AG08396 (cell line): Measurements from ENCODE around the gene ADGRD2.

Experiments
- DNase-seq: peaks from one replicate; pipeline ENCODE4 v3.0.0; 2012; ENCODE audit warnings: low spot score, mixed read lengths

The ADGRD2 gene

GRCh38 chr9:124498499-124499146 lies 48.4 kb downstream of the ADGRD2 start:
- DNase-seq, result no peak

GRCh38 chr9:124499216-124499615 lies 49.0 kb downstream of the ADGRD2 start:
- no peak for DNase-seq

DNA sequence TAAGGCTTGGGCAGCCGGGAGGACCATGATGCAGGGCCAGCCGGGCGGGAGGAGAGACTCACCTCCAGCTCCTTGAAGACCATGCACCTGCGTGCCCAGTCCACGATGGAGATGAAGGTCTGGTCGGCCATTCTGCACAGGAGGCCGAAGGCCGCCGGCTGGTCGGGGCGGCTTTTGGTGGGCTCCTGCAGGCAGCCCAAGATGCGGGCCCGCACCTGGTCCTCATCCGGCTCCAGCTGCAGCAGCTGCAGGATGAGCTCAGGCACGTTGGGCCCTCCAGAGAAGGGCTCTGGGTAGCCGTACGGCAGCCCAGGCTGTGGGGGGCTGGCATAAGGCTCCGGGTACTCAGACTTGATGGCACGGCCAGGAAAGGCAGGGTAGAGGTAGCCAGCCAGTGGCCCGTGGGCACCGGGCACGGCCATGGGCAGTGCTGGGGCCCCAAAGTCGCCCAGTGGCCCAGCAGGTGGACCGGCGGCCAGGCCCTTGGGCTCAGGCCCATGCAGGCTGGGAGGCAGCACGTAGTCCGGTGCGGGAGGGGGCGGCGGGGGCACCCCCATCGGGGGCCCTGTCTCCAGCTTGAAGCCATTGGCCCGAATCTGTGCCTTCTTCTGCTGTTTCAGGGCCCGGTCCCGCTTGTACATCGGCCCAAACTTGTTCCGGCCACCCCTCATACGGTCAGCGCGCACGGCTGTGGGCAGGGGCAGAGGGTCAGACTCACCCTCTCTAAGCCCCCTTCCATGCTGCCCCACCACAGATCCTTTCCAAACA lies 50.0 kb downstream of the ADGRD2 start:
- DNase-seq, result no peak

GRCh38 chr9:124500796-124501611 lies 50.8 kb downstream of the ADGRD2 start:
- DNase-seq, result no peak

- DNase-seq, result no peak
These were observed 51.6 kb downstream of the ADGRD2 start for GRCh38 chr9:124501771-124502320.

GRCh38 chr9:124502711-124503702 lies 52.8 kb downstream of the ADGRD2 start:
- DNase-seq, result no peak

DNA sequence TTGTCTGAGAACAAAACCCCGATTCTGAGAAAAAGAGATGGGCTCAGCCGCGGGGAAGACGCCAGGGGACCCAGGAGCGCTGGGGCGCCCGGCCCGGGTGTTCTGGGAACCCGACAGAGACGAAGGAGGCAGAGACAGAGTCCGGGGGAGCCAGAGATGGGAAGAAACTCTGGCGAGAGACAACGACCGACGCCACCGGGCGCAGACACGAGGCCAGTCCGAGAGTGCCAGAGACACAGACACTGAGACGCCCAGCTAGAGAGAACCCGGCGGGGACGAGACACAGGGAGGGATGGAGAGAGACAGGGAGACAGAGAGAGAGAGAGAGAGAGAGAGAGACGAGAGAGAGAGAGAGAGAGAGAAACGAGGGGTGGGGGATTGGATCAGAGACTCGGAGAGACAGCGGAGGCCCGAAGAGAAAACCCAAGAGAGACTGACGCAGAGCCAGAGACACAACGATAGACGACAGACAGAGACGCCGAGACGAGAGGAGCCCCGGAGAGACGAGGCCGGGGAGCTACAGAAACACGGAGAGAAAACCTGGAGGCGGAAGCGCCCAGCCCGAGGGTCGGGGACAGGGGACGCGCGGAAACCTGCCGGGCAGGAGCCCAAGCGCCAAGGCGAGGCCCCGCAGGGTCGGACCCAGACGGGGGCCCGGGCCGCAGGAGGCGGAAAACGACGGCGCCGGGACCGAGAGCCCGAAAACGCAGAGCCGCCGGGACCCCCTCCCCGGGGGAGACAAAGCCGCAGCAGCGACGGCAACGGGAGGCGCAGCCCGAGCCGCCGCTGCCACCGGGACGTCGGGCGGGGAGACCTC lies 53.7 kb downstream of the ADGRD2 start:
- DNase-seq, result no peak

- DNase-seq, result no peak
These were observed 54.3 kb downstream of the ADGRD2 start for GRCh38 chr9:124504530-124505005.

DNA sequence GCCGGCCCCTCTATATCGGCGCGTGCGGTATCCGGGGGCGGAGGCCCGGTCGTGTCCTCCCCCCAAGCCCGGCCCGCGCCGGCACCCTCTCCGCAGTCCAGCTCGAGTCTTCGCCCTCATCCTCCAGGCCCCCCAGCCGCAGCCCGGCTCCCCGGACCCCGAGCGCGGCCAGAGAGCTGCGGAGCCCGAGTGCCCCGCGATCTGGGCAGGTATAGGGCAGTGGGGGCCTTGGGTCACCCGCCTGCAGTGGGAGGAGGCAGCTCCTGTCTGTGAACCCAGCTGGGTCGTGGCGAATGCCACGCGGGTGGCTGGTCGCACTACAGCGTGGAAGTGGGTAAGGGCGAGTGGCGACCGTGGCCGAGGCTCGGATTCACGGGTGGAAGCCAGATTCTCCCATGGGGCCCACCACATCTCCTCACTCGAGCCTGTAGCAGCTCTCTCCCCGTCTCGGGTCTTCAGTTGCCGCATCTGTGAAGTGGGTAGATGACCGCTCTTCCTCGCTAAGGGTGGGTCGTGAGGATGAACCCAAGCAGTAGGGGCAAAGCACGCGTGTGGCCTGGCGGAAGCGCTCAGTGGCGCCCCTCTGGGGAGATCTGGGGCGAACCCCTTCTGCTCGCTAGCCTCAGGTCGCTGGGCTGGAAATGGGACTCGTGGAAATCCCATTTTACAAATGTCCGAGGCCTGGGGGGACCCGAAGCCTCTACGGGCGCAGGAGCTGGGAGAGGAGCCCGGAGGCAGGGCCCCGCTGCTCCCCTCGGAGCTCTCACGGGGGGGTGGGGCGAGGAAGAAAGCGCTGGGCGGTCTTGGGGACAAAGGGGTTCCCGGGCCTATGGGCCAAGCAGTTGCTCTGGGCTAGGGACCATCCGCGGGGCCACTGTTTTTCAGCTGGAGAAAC lies 55.0 kb downstream of the ADGRD2 start:
- DNase-seq, result no peak

- no peak for DNase-seq
These were observed 55.7 kb downstream of the ADGRD2 start for GRCh38 chr9:124505901-124506346.

DNA sequence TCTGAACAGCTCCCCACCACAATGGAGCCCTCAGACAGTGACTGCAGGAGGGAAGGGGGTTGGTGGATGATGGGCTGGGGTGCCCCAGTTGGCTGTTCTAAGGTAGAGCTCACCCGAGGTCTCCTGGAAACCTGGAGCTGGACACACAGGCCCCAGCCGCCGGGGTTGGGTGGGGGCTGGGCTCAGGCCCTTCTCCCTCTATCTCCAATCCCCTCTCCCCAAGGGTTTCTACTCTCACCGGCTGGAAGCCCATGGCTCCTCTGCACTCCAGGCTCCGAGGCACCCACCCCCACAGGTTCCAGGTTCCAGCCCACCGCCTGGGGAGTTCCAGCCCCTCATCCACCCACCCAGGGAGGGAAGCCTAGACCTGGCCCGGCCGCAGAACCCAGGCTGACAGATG lies 56.2 kb downstream of the ADGRD2 start:
- DNase-seq, result no peak

GRCh38 chr9:124506931-124507879 lies 57.0 kb downstream of the ADGRD2 start, which contains the start of gene NR5A1:
TSS of gene NR5A1 (minus strand) at chr9:124507399. CDS start at chr9:124503395, 4,004 bp downstream.
- no peak for DNase-seq

DNA sequence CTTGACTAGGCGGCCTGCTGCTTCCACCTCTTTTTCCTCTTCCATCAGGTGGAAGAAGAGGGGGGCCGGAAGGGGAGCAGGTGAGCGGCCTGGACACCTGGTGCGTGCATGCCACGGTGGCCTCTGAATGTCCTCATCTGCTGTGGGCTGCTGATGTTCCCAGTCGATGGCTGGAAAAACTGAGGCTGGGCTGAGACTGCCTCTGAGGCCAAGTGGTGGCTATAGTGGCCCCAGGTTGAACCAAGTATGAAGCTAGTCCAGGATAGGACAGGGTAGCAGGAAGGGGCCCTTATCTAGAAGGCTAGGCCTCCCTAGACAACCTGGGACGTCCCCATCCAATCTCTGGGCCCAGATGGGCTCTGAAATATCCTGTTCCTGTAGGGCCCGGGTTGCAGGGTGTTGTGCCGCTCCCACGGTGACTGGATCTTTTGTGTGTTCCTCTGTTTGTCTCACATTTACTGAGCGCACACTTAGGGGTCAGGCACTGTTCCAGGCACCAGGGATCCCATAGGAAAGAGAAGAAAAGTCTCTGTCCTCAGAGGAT lies 57.7 kb downstream of the ADGRD2 start:
- DNase-seq, result no peak

- DNase-seq, result no peak
These were observed 60.6 kb downstream of the ADGRD2 start for GRCh38 chr9:124510650-124511425.

DNA sequence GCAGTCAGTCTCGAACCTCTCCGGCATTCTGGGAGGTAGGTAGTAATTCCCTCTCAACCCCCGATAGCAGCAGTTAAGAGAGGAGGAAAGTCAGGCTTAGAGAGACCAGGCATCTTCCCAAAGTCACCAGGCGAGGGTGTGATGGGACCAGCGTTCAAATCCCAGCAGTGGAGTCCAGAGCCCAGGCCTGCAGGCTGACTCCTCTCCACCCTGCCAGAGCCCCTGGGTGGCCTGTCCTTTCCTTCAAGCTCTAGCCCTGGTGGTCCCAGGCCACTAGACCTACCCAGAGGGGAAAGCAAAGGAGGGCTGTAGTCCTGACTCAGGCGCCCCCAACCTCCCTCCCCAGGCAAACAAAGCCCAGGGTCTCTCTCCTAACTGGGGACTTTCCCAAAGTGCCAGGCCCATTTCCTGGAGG lies 61.2 kb downstream of the ADGRD2 start:
- DNase-seq, result no peak

GRCh38 chr9:124511891-124512805 lies 61.9 kb downstream of the ADGRD2 start:
- DNase-seq, result no peak
